HG03045 (cell line): ENCODE measurements around the gene PRR30.

Experiments
- ATAC-seq: cut with Tn5 transposase; IDR thresholded peaks from one replicate; pipeline ENCODE4 v1.9.1; 2021; ENCODE audit warnings: mild to moderate bottlenecking, moderate library complexity; ENCODE audit not compliant: unreplicated experiment

The PRR30 gene

GRCh38 chr2:27100036-27100435 lies 39.2 kb downstream of the PRR30 start:
- no peak for ATAC-seq

- ATAC-seq = no peak
These were observed 39.8 kb downstream of the PRR30 start for GRCh38 chr2:27099334-27099955.

- ATAC-seq = no peak
These were observed 41.9 kb downstream of the PRR30 start for GRCh38 chr2:27097341-27097740.

- no peak for ATAC-seq
These were observed 42.4 kb downstream of the PRR30 start for GRCh38 chr2:27096748-27097297.

DNA sequence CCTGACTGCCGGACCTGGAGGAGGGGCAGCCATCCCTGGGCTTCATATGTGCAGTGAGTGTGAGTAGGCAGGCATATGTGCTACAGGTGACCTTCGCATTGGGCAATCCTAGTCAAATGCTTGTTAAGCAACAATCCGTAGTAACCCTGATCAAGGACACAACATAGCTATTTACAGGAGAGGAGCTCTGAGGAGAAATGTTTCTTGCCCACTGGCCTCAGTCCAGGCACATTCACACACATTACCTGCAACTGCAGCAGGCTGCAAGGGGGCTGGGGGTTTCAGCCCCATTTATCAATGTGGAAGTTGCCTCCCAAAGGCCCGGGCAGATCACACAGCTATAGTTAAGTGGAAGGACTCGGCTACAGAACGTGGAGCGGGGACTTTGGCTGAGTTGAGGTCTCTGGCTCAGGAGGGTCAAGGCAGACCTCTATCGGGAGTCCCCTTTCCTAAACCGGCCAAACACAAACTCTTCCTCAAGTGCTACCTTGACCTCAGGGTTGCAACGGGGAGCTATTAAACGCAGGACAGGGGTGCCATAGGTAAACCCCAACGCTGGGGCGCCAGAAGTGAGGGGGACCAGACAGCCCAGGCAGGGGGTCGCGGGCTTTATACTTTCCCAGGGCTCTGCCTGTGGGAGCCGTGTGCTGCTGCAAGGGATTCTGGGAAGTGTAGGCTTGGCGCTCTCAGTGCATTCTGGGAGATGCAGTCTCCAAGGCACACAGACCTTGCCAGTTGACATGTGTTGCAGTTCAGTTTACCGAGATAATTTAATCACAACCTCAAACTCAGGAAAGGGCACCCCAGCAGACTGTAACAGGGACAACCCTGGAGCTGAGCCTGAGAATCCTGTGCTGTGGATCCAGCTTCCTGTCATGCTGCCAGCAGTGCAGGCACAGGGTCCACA lies 43.2 kb downstream of the PRR30 start:
- ATAC-seq = no peak

DNA sequence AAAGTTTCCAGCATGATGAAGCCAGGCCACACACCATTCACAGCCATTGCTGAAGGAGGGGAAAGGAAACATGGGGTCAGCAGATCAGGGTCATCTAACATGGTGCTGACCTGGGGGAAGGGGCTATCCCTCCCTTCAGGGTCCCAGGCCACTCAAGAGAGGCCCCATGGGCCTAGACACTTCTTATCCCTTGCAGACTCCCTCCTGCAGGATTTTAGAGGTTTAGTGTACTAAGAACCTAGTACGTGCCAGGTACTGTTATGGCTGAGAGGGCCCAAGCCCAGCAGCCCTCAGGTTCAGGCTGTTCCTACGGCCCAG lies 43.8 kb downstream of the PRR30 start:
- ATAC-seq = no peak

DNA sequence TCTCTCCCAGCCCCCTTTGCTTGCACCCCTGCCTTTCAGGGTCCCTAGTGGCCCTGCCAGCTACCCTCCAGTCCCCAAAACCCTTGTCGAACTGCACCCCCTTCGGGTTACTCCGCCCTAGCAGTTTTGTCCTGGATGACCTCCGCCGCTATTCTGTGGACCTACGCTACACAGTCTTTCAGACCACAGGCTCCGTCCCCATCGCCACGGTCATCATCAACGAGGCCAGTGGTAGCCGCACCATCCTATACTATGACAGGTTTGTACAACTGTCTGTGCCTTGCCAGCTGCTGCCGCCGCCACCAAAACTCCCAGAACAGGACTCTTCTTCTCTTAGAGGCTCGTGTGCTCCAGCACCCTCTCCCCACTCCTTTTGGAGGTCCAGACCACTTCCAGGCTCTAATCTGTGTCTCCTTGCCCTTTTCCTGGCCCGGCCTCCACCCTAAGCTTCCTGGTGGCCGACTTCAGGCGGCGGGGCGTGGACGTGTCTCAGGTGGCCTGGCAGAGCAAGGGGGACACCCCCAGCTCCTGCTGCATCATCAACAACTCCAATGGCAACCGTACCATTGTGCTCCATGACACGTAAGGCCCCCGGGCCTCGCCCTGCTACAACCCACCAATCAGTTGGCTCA lies 44.7 kb downstream of the PRR30 start:
- no peak for ATAC-seq

GRCh38 chr2:27093430-27094352 lies 45.5 kb downstream of the PRR30 start:
- ATAC-seq = no peak

DNA sequence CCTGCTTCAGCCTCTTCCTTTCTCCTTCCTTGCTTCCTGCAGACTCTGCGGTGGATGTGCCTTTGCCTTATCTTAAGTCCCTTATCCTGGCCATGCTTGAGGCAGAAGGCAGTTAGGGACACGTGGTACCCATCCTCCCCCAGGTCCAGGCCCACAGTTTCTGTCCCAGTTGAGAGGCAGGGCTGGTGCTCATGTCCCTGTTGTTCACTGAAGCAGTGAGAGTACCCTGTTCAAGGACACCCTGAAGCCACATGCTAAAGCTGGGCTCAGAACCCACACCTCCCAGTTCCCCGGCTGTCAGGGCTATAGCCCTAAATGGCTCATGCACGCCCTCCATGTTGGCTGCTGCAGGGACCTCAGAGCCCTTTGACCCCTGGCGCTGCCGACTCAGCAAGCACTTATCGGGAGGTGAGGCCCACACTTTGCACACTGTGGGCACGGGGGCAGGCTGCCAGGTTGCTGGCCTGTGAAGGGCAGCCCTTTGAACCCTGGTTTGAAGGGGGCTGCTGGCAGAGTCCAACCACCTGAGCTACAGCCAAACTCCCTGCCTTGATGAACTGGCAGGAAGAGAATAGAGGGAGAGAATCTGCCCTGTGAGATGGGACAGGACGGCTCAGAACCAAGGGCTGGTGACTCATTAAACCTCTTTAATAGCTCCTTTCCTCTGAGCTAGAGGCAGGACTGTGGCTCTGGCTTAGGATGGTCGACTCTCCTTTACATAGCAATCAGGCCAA lies 46.3 kb downstream of the PRR30 start:
- ATAC-seq = no peak

DNA sequence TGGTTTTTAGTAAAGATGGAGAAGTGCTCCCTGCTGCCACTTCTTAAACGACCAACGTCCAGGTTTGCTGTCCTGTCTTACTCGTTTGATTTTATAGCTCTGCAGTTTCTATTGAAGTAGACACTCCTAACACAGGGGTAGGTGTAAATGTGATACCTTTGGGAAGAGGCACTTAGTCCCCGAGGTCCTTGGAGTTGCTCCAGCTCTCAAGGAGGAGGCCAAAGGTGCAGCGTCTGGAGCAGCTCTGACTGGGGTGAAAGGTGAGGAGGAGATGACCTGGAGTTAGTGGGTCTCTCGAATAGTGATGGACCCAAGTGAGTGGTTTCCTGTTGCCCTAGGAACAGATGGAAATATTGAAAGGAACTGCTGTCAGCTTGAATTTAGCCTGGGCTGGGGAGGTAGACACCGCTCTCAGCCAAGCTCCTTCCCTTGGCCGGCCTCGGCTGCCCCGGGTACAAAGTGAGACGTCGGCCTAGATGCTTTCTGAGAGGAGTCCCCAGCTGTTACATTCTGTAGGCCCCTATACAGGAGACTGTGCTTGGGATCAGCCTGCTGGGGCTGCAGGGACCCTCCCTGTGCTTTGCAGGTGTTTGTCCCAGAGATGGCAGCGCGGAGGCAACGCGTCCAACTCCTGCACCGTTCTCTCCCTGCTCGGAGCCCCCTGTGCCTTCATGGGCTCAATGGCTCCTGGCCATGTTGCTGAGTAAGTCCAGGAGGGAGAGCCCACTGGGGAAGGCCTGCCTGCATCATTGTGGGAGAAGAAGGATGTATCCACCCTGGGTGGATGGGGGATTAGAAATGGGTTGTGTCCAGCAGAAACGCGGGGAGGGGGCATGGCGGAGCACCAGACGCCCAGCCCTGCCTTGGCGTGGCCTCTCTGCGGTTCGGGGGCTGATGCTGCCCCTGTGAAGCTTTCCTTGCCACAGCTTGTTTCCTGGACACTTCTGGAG lies 47.2 kb downstream of the PRR30 start:
- no peak for ATAC-seq

DNA sequence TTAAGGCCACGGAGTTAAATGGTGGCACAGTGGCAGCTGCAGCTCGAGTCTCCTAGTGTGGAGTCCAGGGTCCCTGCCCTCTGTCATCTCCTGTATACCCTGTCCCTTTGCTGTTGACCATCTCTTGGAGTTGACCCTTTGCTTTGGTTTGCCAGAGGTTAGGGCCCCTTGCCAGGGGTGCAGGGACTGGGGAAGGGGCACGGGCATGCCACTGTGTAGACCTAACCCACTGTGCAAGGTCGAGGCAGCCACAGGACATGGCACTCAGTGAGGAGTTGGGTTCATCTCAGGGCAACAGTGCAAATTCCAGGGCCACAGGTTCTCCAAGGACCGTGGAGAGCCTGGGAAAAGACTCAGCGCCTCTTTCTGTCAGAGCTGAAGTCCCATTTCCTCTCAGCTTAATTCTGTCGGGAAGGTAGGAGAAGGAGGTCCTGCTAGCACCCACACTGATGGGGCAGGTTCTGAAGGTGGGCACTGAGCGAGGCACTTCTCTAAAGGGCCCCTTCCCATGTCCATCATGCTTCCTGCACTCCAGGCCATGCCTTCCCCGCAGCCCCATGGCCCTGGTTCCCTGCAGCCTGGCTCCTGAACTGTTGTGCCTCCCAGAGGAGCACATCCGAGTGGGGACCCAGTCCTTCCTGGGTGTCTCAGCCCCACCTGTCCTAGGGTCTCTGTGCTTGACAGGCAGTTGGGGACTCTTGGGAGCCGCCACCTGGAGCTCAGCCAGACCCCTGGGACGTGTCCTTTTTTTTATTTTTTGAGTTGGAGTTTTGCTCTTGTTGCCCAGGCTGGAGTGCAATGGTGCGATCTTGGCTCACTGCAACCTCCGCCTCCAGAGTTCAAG lies 49.9 kb downstream of the PRR30 start:
- no peak for ATAC-seq

GRCh38 chr2:27088634-27089033 lies 50.6 kb downstream of the PRR30 start:
- ATAC-seq = no peak

DNA sequence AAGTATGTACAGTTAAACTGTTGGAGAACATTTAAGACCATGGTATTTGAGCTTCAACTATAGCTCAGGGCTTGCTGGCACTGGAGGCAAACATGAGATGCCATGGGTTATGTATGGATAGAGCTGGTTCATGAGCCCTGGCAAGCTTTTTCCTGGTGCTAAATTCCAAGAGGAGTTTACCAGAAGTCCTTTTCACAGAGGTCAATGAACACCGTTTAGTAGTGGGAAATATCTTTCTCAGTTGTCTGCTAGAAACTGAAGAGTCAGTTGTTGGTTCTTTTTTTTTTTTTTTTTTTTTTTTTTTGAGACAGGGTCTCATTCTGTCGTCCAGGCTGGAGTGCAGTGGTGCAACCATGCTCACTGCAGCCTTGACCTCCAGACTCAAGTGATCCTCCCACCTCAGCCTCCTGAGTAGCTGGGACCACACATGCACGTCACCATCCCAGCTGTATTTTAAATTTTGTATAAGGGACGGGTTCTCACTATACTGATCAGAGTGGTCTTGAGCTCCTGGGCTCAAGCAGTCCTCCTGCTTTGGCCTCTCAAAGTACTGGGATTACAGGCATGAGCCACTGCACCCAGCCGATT lies 51.3 kb downstream of the PRR30 start:
- no peak for ATAC-seq
